NCI-H2227 (cell line): ENCODE results near the gene OSBP.
"Not testable (repeated sequence)": the region's sequence is repeated elsewhere in the genome, so short reads cannot be mapped to it uniquely, and the experiment has no call there.

Experiments used
- DNase-seq: peaks from one replicate; lab custom pipeline; 2025; ENCODE audit not compliant: unreplicated experiment; lab: John Stamatoyannopoulos, UW

OSBP gene

GRCh38 chr11:59615637-59616395 is at the start of gene OSBP:
Gene OSBP, minus strand, starts transcription at chr11:59615774. Its CDS starts 110 bp downstream, at chr11:59615664.
- peak; percentile 100 for DNase-seq

GRCh38 chr11:59660621-59661020 is 45.0 kb upstream of the OSBP start:
- DNase-seq: no peak

GRCh38 chr11:59659981-59660380 is 44.4 kb upstream of the OSBP start:
- DNase-seq: no peak

- DNase-seq: no peak
Measured at GRCh38 chr11:59658036-59658435, 42.5 kb upstream of the OSBP start.

GRCh38 chr11:59654893-59655292 is 39.3 kb upstream of the OSBP start:
- DNase-seq: no peak

- DNase-seq: no peak
Measured at GRCh38 chr11:59647245-59647980, 31.8 kb upstream of the OSBP start.

GRCh38 chr11:59644528-59644927 is 29.0 kb upstream of the OSBP start:
- no peak for DNase-seq

- DNase-seq: no peak
Measured at GRCh38 chr11:59643390-59643789, 27.8 kb upstream of the OSBP start.

GRCh38 chr11:59641156-59641555 is 25.6 kb upstream of the OSBP start:
- DNase-seq: no peak

- DNase-seq: no peak
Measured at GRCh38 chr11:59630493-59630892, 14.9 kb upstream of the OSBP start.

- DNase-seq: no peak
Measured at GRCh38 chr11:59629996-59630395, 14.4 kb upstream of the OSBP start.

GRCh38 chr11:59626969-59627368 is 11.4 kb upstream of the OSBP start:
- DNase-seq: not testable (repeated sequence)

GRCh38 chr11:59625703-59626102 is 10.1 kb upstream of the OSBP start:
- no peak for DNase-seq

GRCh38 chr11:59617876-59618275 is 2.3 kb upstream of the OSBP start:
- no peak for DNase-seq

GRCh38 chr11:59616396-59616982 is 915 bp upstream of the OSBP start:
- no peak for DNase-seq

GRCh38 chr11:59615120-59615636 is 396 bp downstream of the OSBP start:
- peak; percentile 62 for DNase-seq

- DNase-seq: no peak
Measured at GRCh38 chr11:59614277-59615119, 1.1 kb downstream of the OSBP start.

- DNase-seq: no peak
Measured at GRCh38 chr11:59611570-59612565, 3.7 kb downstream of the OSBP start.

- DNase-seq: no peak
Measured at GRCh38 chr11:59610289-59610688, 5.3 kb downstream of the OSBP start.
